SK-N-SH (cell line): ENCODE measurements around the gene GMPPA.

Experiments used
- EP300 ChIP-seq, 2 experiments: IDR thresholded peaks; 2 replicates each; pipeline versions ENCODE4 v1.4.0 to v1.6.1; 2012; ENCODE audit warnings: borderline replicate concordance in 1 of 2, low read depth in 1 of 2, low read length in 1 of 2
- FOSL2 ChIP-seq: IDR thresholded peaks from 2 replicates; pipeline ENCODE4 v1.4.0; 2012; ENCODE audit warnings: low read depth, mild to moderate bottlenecking, moderate library complexity, borderline replicate concordance
- GABPA ChIP-seq: IDR thresholded peaks from 2 replicates; pipeline ENCODE4 v1.4.0; 2012; ENCODE audit warnings: low read depth, mild to moderate bottlenecking
- JUND ChIP-seq: IDR thresholded peaks from 2 replicates; pipeline ENCODE4 v1.4.0; 2012
- MXI1 ChIP-seq: IDR thresholded peaks from 2 replicates; pipeline ENCODE4 v1.6.1; 2012; ENCODE audit warnings: mild to moderate bottlenecking, low read depth, low read length, improper control_type of control experiment
- NFIC ChIP-seq: IDR thresholded peaks from 2 replicates; pipeline ENCODE4 v1.4.0; 2012; ENCODE audit warnings: borderline replicate concordance
- POLR2AphosphoS5 ChIP-seq: IDR thresholded peaks from 2 replicates; pipeline ENCODE4 v1.6.1; 2012; ENCODE audit warnings: low read depth, low read length
- RFX5 ChIP-seq: IDR thresholded peaks from 2 replicates; pipeline ENCODE4 v1.6.1; 2012; ENCODE audit warnings: mild to moderate bottlenecking, improper control_type of control experiment, low read length
- RXRA ChIP-seq: IDR thresholded peaks from 2 replicates; pipeline ENCODE4 v1.4.0; 2012; ENCODE audit warnings: low read depth, mild to moderate bottlenecking, borderline replicate concordance
- TF ChIP-seq, protein P1 (sequence below): fragments of 200-600 bp; sonication (generic); IDR thresholded peaks from 2 replicates; pipeline ENCODE4 v1.6.1; 2017; ENCODE audit warnings: antibody characterized with exemption, mild to moderate bottlenecking, moderate library complexity
- TF ChIP-seq, protein P2 (sequence below): IDR thresholded peaks from 2 replicates; pipeline ENCODE4 v1.4.0; 2012; ENCODE audit warnings: low read depth, borderline replicate concordance
- TF ChIP-seq, protein P3 (sequence below): IDR thresholded peaks from 2 replicates; pipeline ENCODE4; 2012
- TF ChIP-seq, protein P4 (sequence below): IDR thresholded peaks from 2 replicates; pipeline ENCODE4 v1.4.0; 2012; ENCODE audit warnings: low read depth, borderline replicate concordance

DNA sequence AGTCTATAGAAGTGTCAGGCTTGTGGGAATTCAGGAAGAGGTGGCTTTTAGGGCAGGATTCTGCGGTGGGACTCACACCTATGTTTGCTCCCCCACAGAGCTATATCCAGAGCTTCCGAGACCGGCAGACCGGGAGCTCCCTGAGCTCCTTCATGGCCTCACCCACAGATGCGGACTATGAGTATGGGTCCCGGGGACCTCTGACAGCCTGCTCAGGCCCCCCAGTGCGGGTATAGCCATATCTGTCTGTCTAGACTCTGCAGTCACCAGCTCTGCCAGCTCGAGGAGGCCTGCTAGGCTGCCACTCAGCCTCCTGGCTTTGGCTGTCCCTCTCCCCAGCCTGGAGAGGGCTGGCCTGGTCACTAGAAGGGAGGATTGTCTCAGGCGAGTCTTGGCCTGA is 50.9 kb downstream of the GMPPA start:
- TF ChIP-seq, protein P1, sequence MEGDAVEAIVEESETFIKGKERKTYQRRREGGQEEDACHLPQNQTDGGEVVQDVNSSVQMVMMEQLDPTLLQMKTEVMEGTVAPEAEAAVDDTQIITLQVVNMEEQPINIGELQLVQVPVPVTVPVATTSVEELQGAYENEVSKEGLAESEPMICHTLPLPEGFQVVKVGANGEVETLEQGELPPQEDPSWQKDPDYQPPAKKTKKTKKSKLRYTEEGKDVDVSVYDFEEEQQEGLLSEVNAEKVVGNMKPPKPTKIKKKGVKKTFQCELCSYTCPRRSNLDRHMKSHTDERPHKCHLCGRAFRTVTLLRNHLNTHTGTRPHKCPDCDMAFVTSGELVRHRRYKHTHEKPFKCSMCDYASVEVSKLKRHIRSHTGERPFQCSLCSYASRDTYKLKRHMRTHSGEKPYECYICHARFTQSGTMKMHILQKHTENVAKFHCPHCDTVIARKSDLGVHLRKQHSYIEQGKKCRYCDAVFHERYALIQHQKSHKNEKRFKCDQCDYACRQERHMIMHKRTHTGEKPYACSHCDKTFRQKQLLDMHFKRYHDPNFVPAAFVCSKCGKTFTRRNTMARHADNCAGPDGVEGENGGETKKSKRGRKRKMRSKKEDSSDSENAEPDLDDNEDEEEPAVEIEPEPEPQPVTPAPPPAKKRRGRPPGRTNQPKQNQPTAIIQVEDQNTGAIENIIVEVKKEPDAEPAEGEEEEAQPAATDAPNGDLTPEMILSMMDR, result no peak
- TF ChIP-seq NFIC (no peak), EP300 (IDR thresholded peaks at IDR 0.05; ENCODE audit: borderline replicate concordance in 1 of 2, low read depth in 1 of 2, low read length in 1 of 2) (no peak), RFX5 (no peak), MXI1 (no peak), JUND (no peak), POLR2AphosphoS5 (no peak), GABPA (no peak), FOSL2 (no peak), RXRA (no peak)
- TF ChIP-seq, protein P2, sequence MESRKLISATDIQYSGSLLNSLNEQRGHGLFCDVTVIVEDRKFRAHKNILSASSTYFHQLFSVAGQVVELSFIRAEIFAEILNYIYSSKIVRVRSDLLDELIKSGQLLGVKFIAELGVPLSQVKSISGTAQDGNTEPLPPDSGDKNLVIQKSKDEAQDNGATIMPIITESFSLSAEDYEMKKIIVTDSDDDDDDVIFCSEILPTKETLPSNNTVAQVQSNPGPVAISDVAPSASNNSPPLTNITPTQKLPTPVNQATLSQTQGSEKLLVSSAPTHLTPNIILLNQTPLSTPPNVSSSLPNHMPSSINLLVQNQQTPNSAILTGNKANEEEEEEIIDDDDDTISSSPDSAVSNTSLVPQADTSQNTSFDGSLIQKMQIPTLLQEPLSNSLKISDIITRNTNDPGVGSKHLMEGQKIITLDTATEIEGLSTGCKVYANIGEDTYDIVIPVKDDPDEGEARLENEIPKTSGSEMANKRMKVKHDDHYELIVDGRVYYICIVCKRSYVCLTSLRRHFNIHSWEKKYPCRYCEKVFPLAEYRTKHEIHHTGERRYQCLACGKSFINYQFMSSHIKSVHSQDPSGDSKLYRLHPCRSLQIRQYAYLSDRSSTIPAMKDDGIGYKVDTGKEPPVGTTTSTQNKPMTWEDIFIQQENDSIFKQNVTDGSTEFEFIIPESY, result no peak
- TF ChIP-seq, protein P3, sequence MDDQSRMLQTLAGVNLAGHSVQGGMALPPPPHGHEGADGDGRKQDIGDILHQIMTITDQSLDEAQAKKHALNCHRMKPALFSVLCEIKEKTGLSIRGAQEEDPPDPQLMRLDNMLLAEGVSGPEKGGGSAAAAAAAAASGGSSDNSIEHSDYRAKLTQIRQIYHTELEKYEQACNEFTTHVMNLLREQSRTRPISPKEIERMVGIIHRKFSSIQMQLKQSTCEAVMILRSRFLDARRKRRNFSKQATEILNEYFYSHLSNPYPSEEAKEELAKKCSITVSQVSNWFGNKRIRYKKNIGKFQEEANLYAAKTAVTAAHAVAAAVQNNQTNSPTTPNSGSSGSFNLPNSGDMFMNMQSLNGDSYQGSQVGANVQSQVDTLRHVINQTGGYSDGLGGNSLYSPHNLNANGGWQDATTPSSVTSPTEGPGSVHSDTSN, result no peak
- TF ChIP-seq, protein P4, sequence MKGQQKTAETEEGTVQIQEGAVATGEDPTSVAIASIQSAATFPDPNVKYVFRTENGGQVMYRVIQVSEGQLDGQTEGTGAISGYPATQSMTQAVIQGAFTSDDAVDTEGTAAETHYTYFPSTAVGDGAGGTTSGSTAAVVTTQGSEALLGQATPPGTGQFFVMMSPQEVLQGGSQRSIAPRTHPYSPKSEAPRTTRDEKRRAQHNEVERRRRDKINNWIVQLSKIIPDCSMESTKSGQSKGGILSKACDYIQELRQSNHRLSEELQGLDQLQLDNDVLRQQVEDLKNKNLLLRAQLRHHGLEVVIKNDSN, result no peak
